Lower leg skin (tissue), 4 donors: Measurements from ENCODE around the gene SLC22A4. TPM values are rescaled to one million over a fixed set of nuclear protein-coding genes. Genes with fewer than 3 reads are reported as not detected.

Source experiments
- DNase-seq, 2 donors: peaks; one replicate each; pipeline ENCODE4 v3.0.0-alpha.2; 2019; ENCODE audit warnings: low spot score in 2 of 2
- H3K4me3 ChIP-seq: fragments of 200-600 bp; sonication (generic); 2 replicates; pipeline ENCODE4 v1.5.1; 2017; ENCODE audit warnings: mild to moderate bottlenecking, low read depth; ENCODE audit not compliant: poor library complexity, severe bottlenecking
- POLR2A ChIP-seq, 2 donors: fragments of 450-650 bp; IDR thresholded peaks; one replicate each; pipeline ENCODE4 v1.6.1; 2016 to 2017; ENCODE audit warnings: antibody characterized with exemption in 2 of 2, mild to moderate bottlenecking in 1 of 2, moderate library complexity in 1 of 2
- WGBS, 2 donors: methylation state at CpG; one replicate each; pipeline ENCODE4 v1.1.5; 2018; 5-methylcytosine and 5-hydroxymethylcytosine counted together
- intact Hi-C: fragments of 100-400 bp; cut with DNase I; formaldehyde crosslinking; loops from one replicate; pipeline ENCODE4 v1.15.0; 2023; ENCODE audit warnings: low total_unique reads
- total RNA-seq, 4 donors: library from RNA; depleted of rRNA; stranded (reverse); fragments of >200 nt; gene quantifications; one replicate each; pipeline ENCODE4 v1.1.0, GENCODE V29; 2016
- TF ChIP-seq, protein P1 (sequence below), 3 donors: fragments of 450-650 bp; IDR thresholded peaks; one replicate each; pipeline ENCODE4 v1.5.1; 2016; ENCODE audit warnings: antibody characterized with exemption in 3 of 3, mild to moderate bottlenecking in 3 of 3, moderate library complexity in 2 of 3

The SLC22A4 gene
- total RNA-seq, 4 donors from 2014 or later, result 0.27 to 1.8 (median 1.8) TPM

DNA sequence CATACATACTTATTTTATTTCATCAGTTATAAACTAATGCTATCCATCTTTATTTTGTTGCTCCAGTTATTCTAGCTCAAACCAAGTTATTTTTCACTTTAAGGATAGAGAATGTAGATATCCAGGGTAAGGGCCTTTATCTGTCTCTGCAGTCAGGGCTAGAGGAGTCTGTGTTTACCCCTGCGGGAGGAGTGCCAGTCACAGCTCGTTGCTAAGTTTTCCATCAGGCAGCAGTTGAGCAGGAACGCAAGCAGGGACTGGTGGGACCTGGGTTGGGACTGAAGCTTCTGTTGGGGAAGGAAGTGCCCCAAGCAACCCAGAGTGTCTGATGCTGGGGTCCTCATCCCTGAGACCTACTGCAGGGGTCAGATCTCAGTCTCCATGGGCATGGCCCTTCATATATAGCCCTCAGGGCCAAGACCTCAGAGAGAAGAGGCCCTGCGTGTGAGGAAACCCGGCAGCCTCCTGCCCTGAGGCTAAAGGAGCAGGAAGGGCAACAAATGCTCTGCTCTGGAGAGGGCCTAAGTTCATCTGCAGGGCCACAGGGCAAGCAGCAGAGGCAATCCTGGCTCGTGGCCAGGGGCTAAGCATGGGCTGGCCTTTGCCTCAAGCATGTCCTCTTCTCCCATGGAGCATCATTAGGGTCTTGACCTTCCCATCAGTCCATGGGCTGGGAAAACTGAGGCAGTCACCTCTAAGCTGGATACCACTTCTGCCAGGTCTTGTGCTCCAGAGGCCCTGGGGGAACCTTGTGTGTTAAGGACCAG is 6.6 kb downstream of the SLC22A4 start:
- 65 to 66% methylated on average over 5 to 6 of the region's 6 CpGs for WGBS, 2 donors
- peak in 1 of 2 donors; percentile 82 for DNase-seq
- TF ChIP-seq, protein P1, sequence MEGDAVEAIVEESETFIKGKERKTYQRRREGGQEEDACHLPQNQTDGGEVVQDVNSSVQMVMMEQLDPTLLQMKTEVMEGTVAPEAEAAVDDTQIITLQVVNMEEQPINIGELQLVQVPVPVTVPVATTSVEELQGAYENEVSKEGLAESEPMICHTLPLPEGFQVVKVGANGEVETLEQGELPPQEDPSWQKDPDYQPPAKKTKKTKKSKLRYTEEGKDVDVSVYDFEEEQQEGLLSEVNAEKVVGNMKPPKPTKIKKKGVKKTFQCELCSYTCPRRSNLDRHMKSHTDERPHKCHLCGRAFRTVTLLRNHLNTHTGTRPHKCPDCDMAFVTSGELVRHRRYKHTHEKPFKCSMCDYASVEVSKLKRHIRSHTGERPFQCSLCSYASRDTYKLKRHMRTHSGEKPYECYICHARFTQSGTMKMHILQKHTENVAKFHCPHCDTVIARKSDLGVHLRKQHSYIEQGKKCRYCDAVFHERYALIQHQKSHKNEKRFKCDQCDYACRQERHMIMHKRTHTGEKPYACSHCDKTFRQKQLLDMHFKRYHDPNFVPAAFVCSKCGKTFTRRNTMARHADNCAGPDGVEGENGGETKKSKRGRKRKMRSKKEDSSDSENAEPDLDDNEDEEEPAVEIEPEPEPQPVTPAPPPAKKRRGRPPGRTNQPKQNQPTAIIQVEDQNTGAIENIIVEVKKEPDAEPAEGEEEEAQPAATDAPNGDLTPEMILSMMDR (IDR thresholded peaks at IDR 0.05), result no peak
- TF ChIP-seq POLR2A (IDR thresholded peaks at IDR 0.05), result no peak
- H3K4me3 ChIP-seq, result no peak overlapping the region
- intact Hi-C loops, result no loop called here

DNA sequence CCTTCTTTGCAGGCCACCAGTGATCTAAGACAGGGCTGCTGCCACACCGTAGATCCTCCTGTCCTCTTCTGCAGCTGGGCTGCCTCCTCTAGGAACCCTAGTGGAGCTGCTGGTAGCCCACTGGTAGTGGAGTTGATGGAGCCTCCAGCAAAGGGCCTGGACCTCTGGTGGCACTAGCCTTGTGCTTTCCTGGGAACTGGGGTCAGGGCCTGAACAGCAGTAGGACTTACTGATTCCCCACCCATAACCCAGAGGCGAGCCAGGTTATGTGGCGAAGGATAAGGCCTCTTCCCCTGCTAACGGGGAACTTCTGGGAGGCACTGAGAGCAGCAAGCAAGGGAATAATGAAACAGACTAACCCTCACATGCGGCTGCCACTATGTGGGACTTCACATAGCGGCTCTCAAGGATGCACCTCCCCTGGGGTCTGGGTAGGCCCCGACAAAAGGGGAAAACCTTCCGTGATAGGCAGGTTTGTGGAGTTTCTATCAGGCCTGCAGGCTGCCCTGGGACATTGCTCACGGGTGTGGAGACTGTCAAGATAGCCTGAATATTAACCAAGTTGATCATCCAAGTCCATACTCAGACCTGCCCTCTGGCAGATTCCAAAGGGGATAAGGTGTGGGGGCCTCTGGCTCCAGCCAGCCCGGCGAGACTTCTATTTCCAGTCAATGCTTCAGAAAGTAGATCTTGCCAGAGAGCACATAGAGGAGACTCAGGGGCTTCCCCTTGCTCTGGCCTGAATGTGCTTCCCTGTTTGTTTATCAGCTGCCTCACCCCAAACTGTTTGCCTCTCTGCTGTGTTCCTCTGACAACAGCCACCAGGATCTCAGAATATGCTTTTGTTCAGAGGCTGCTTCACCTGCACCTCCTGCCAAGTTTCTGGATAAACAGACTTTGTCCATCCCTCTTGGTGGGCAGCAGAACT is 7.4 kb downstream of the SLC22A4 start:
- WGBS, 2 donors, result 79 to 84% methylated on average over 10 to 11 of the region's 11 CpGs
- no peak for DNase-seq
- H3K4me3 ChIP-seq, result no peak overlapping the region
- TF ChIP-seq POLR2A (IDR thresholded peaks at IDR 0.05), result no peak
- TF ChIP-seq, protein P1 (IDR thresholded peaks at IDR 0.05), result no peak
- intact Hi-C loops, result no loop called here

DNA sequence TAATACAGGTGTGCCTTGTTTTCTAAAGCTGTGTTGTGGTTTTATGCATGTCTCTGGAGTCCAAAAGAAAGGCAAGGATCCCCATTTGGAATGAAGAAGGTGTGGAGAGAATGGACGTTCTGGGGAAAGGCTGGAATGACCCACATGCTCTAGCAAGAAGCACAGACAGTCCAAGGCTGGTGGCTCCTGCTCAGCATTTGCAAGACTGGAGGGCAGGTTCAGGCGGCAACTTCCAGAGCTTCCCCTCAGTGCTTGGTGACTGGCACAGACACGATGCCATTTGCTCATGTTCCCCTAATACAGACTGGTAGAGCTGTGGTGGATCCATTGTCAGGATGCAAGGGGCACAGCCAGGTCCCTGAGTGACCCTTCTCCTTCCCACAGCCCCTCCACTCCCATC is 8.2 kb downstream of the SLC22A4 start:
- 59 to 84% methylated on average over 3 of the region's 3 CpGs for WGBS, 2 donors
- H3K4me3 ChIP-seq, result no peak overlapping the region
- TF ChIP-seq, protein P1 (IDR thresholded peaks at IDR 0.05), result no peak
- no peak for TF ChIP-seq POLR2A (IDR thresholded peaks at IDR 0.05)
- intact Hi-C loops, result no loop called here
- no peak for DNase-seq

DNA sequence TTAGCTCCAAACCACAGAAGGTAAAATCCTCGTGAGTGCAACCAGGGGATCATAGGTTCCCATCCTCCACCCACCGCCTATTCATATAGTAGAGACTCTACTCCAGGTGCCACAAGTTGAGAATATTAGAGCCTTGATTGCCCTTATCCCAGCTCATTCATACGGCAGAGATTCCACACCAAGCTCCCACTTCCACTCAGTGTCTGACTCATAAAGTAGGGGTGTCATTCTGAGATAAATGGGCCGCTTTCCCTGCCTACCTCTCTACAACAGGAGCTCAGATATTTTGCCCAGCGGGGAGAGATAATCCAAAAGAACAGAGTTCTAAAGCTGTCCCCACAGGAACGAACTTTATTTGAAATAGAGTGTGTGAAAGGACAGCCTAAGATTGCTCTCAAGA is 9.4 kb downstream of the SLC22A4 start:
- DNase-seq, result no peak
- 91 to 93% methylated on average over 6 of the region's 6 CpGs for WGBS, 2 donors
- TF ChIP-seq, protein P1 (IDR thresholded peaks at IDR 0.05), result no peak
- no peak for TF ChIP-seq POLR2A (IDR thresholded peaks at IDR 0.05)
- intact Hi-C loops, result no loop called here
- no peak overlapping the region for H3K4me3 ChIP-seq

DNA sequence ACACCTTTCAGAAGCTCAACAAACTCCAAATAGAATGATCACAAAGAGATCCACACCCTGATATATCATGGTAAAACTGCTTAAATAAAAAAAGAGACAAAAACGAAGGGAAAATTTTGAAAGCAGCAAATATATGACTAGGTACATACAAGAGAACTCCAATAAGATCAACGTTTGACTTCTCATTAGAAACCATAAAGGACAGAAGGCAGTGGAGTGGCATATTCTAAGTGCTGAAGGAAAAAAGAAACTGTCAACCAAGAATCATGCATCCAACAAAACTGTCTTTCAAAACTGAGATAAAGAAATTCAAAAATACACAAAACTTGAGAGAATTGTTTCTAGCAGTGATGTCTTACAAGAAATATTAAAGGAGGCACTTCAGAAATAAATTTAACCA is 11.2 kb downstream of the SLC22A4 start:
- TF ChIP-seq, protein P1 (IDR thresholded peaks at IDR 0.05), result no peak
- TF ChIP-seq POLR2A (IDR thresholded peaks at IDR 0.05), result no peak
- H3K4me3 ChIP-seq, result no peak overlapping the region
- intact Hi-C loops, result no loop called here
- no peak for DNase-seq
- WGBS, 2 donors, result 85 to 94% methylated on average over 2 of the region's 2 CpGs
